ENCODE measurements around the gene DNAJC7.

DNA sequence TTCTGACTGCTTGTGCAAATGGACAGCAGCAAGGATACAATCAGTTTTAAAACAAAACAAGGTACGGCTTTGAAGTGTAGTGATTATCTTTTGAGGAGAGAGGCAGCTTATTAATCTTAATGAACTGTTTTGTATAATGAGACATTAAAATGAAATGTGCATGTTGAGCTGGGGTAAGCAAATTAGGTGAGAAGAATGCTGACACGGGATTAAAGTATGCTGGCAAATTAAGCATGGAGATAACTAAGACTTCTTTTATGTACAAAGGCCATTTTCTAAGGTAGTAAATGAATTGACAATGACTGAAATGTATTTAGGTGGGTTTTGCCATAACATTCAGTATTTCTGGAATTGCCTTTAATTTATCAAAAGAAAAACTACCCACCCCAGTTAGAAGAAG lies 18.7 kb downstream of the DNAJC7 start:
- no peak for TF ChIP-seq CTCF (IDR thresholded peaks at IDR 0.05)
- no peak for TF ChIP-seq EP300 (IDR thresholded peaks at IDR 0.05)
- no peak for TF ChIP-seq POLR2A (IDR thresholded peaks at IDR 0.05)

Measured in stomach (tissue), 4 donors.